Stimulated activated CD4-positive, alpha-beta T cell treated with anti-CD3 and anti-CD28 coated beads, Interleukin-15, amount 100 ng/mL, for 48 hours (primary cell): ENCODE data around the gene UNC119B.

Experiments
- DNase-seq, 2 donors: peaks; one replicate each; pipeline ENCODE4 v3.0.0-alpha.2; 2020; ENCODE audit warnings: low read depth in 2 of 2

Gene UNC119B

GRCh38 chr12:120764816-120765215 lies 54.6 kb downstream of the UNC119B start:
- no peak for DNase-seq

DNA sequence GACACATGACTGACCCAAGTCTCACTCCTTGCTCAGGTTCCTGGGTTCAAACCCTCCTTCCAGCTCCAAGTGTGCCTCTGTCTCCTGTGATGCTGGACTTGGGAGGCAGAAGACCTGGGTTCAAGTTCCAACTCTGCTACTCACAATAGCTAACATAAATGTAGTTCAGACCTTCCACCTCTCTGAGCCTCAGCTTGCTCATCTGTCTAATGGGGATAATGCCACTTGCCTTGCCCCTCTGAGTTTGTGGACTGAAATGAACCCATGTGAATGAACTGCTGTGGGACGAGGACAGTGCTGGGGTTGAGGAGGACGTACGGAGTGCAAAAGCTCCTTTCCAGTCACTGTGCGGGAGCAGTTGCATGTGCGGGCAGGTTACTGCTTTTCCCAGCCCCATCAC lies 56.3 kb downstream of the UNC119B start:
- no peak for DNase-seq

- no peak for DNase-seq
Observed at GRCh38 chr12:120767071-120768024, 57.1 kb downstream of the UNC119B start.

GRCh38 chr12:120771097-120771496 lies 60.8 kb downstream of the UNC119B start:
- no peak for DNase-seq
